ENCODE data around the gene CELF4.

DNA sequence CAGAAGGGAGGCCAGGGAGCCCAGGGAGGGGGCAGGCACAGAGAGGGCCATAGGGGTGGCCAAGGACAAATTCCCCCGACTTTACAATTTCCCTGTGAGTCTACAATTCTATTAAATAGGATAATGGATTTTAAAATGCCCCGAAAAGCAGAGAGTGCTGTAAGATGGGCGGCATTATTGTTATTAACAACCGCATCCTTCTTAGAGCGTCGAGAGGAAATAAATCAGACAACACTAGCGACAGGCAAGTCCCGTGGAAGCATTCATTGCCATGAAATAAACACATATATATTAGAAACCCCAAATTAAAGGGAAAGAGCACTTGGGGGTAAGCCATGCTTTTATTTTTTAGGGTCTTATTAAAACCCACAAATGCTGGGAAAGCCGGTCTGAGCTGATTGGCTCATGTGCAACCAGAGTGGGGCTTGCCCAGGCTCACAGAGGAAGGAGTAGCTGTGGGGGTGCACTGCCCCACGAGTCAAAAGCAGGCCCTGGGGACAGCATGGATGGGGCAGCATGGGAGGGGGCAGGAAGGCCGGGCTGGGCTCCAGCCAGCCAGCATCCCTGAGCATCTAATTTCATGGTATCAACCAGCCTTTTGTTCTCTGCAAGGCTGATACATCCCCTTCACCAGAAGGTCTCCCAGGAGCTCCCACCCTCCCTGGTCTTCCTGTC, 187.1 kb downstream of the CELF4 start:
- TF ChIP-seq, protein P1, sequence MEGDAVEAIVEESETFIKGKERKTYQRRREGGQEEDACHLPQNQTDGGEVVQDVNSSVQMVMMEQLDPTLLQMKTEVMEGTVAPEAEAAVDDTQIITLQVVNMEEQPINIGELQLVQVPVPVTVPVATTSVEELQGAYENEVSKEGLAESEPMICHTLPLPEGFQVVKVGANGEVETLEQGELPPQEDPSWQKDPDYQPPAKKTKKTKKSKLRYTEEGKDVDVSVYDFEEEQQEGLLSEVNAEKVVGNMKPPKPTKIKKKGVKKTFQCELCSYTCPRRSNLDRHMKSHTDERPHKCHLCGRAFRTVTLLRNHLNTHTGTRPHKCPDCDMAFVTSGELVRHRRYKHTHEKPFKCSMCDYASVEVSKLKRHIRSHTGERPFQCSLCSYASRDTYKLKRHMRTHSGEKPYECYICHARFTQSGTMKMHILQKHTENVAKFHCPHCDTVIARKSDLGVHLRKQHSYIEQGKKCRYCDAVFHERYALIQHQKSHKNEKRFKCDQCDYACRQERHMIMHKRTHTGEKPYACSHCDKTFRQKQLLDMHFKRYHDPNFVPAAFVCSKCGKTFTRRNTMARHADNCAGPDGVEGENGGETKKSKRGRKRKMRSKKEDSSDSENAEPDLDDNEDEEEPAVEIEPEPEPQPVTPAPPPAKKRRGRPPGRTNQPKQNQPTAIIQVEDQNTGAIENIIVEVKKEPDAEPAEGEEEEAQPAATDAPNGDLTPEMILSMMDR (IDR thresholded peaks at IDR 0.05; ENCODE audit: insufficient read depth, low read length): no peak
- TF ChIP-seq, protein P2, sequence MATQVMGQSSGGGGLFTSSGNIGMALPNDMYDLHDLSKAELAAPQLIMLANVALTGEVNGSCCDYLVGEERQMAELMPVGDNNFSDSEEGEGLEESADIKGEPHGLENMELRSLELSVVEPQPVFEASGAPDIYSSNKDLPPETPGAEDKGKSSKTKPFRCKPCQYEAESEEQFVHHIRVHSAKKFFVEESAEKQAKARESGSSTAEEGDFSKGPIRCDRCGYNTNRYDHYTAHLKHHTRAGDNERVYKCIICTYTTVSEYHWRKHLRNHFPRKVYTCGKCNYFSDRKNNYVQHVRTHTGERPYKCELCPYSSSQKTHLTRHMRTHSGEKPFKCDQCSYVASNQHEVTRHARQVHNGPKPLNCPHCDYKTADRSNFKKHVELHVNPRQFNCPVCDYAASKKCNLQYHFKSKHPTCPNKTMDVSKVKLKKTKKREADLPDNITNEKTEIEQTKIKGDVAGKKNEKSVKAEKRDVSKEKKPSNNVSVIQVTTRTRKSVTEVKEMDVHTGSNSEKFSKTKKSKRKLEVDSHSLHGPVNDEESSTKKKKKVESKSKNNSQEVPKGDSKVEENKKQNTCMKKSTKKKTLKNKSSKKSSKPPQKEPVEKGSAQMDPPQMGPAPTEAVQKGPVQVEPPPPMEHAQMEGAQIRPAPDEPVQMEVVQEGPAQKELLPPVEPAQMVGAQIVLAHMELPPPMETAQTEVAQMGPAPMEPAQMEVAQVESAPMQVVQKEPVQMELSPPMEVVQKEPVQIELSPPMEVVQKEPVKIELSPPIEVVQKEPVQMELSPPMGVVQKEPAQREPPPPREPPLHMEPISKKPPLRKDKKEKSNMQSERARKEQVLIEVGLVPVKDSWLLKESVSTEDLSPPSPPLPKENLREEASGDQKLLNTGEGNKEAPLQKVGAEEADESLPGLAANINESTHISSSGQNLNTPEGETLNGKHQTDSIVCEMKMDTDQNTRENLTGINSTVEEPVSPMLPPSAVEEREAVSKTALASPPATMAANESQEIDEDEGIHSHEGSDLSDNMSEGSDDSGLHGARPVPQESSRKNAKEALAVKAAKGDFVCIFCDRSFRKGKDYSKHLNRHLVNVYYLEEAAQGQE (IDR thresholded peaks at IDR 0.05; ENCODE audit: insufficient replicate concordance, low read depth): no peak
- TF ChIP-seq POLR2AphosphoS5 (IDR thresholded peaks at IDR 0.05; ENCODE audit: low read depth) (no peak), GABPA (IDR thresholded peaks at IDR 0.05; ENCODE audit: low read depth) (no peak), SPI1 (IDR thresholded peaks at IDR 0.05; ENCODE audit: borderline replicate concordance, low read depth) (no peak)
